GM19324 (cell line): ENCODE results near the gene PPP4R2.
A peak's percentile ranks its signal among the peaks of the same experiment; 100 is the strongest.

ENCODE experiments used
- ATAC-seq: cut with Tn5 transposase; IDR thresholded peaks from one replicate; pipeline ENCODE4 v1.9.1; 2021; ENCODE audit warnings: mild to moderate bottlenecking, moderate library complexity; ENCODE audit not compliant: unreplicated experiment, low FRiP score

PPP4R2 gene

GRCh38 chr3:72996473-72997333 lies at the start of gene PPP4R2:
PPP4R2 (plus strand) TSS chr3:72996811; CDS start chr3:72997038, 227 bp downstream.
- peak; percentile 92 for ATAC-seq

- ATAC-seq: no peak
Observed at GRCh38 chr3:72947715-72948490, 48.7 kb upstream of the PPP4R2 start.

GRCh38 chr3:72949016-72949415 lies 47.6 kb upstream of the PPP4R2 start:
- no peak for ATAC-seq

GRCh38 chr3:72950372-72950771 lies 46.2 kb upstream of the PPP4R2 start:
- ATAC-seq: no peak

- no peak for ATAC-seq
Observed at GRCh38 chr3:72950801-72951200, 45.8 kb upstream of the PPP4R2 start.

- ATAC-seq: no peak
Observed at GRCh38 chr3:72951259-72951722, 45.3 kb upstream of the PPP4R2 start.

- ATAC-seq: no peak
Observed at GRCh38 chr3:72953325-72953956, 43.2 kb upstream of the PPP4R2 start.

GRCh38 chr3:72957297-72957696 lies 39.3 kb upstream of the PPP4R2 start:
- no peak for ATAC-seq

- ATAC-seq: no peak
Observed at GRCh38 chr3:72959336-72959735, 37.3 kb upstream of the PPP4R2 start.

GRCh38 chr3:72960812-72961518 lies 35.6 kb upstream of the PPP4R2 start:
- no peak for ATAC-seq

- ATAC-seq: no peak
Observed at GRCh38 chr3:72961752-72962151, 34.9 kb upstream of the PPP4R2 start.

GRCh38 chr3:72962317-72962716 lies 34.3 kb upstream of the PPP4R2 start:
- no peak for ATAC-seq

GRCh38 chr3:72964633-72965032 lies 32.0 kb upstream of the PPP4R2 start:
- ATAC-seq: no peak

GRCh38 chr3:72968266-72968664 lies 28.3 kb upstream of the PPP4R2 start:
- ATAC-seq: no peak

- no peak for ATAC-seq
Observed at GRCh38 chr3:72969766-72970165, 26.8 kb upstream of the PPP4R2 start.

- ATAC-seq: no peak
Observed at GRCh38 chr3:72970942-72971341, 25.7 kb upstream of the PPP4R2 start.

- no peak for ATAC-seq
Observed at GRCh38 chr3:72972706-72973030, 23.9 kb upstream of the PPP4R2 start.

GRCh38 chr3:72973031-72973723 lies 23.4 kb upstream of the PPP4R2 start:
- no peak for ATAC-seq

- ATAC-seq: no peak
Observed at GRCh38 chr3:72973786-72974185, 22.8 kb upstream of the PPP4R2 start.

GRCh38 chr3:72974956-72975355 lies 21.7 kb upstream of the PPP4R2 start:
- ATAC-seq: no peak
